GM10266 (cell line): ENCODE data around the gene AGPAT3.

Source experiments
- DNase-seq: peaks from one replicate; pipeline ENCODE4 v3.0.0; 2012; ENCODE audit errors: extremely low spot score
- CTCF ChIP-seq: IDR thresholded peaks from 2 replicates; pipeline ENCODE4 v1.5.1; 2012; ENCODE audit warnings: mild to moderate bottlenecking, low read depth; ENCODE audit not compliant: control insufficient read depth, insufficient read depth; ENCODE audit errors: missing control alignments

AGPAT3 gene

GRCh38 chr21:43903451-43904091, 38.5 kb downstream of the AGPAT3 start:
- TF ChIP-seq CTCF, result no peak
- DNase-seq, result no peak

DNA sequence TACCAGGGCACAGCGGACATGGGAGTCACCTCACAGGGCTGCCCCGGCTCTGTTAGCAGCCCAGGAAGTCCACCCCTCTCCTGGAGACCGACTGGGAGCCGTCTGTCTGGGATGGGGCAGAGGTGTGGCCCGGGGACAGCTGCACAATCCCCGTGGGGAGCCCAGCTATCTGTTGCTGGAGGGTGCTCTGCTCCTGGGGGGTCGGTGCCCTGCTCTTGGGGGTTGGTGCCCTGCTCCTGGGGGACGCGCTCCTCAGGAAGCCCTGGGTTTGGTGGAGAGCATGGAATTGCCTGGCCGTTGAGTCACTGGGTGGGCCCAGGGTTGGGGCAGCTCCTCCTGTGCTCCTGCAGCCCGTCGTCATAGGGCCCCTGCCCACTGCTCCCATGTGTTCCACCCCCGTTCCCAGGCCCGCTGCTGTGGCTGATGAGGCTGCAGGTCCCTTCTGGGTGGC, 39.3 kb downstream of the AGPAT3 start:
- DNase-seq, result no peak
- TF ChIP-seq CTCF, result no peak

DNA sequence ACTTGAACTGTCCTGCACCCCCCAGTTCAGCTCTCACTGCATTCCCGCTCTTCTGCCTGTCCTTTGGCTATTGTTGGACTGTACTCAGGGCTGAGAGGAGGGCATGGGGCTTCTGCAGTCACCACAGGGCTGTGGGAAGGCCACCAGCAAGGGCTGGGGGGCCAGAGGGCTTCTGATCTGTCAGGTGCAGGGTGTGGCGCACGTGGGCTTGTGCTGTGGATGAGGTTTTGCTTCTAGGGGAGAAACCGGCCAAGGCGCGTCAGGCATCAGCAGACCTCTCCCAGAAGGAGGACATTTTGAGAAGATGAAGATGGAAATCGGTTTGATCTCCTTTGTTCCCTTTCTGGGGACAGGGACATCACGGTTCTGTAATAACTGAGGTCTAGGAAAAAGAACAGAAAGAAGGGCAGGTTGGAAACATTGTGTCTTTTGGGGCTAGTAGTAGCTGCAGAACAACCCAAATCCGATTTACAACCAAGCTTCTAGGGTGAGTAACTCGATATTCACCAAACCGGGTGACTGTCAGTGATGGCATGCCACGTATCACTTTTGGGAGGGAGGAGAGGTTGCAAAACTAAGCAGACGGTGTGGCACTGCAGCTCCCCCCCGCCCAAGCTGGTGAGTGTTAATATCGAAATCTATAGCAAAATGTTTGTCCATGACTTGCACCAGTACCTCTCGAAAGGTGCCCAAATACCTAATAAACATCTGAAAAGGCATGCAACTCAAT, 40.9 kb downstream of the AGPAT3 start:
- no peak for TF ChIP-seq CTCF

GRCh38 chr21:43906585-43907370, 41.8 kb downstream of the AGPAT3 start:
- DNase-seq, result no peak
- TF ChIP-seq CTCF, result no peak

More for the DNA sequence above, 40.9 kb downstream of the AGPAT3 start:
- no peak for DNase-seq

DNA sequence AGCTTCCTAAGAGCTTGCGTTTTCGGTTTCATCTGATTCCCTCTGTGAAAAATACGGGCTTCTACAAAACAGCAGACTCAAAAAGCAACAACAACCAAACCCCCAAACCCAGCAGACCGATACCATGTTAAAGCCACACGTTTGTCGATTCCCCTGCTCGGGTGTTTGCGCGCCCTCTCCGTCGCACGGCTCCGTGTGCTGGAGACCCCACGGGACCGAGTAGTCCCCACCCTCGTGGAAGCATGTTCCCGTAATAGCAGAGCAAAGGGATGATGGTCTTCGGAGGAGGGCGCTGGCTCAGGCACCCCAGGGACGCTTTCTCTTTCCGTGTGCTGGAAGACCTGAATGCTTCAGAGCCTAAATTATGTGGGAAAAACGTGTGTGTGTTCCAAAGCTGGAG, 42.7 kb downstream of the AGPAT3 start:
- DNase-seq, result no peak
- TF ChIP-seq CTCF, result no peak

DNA sequence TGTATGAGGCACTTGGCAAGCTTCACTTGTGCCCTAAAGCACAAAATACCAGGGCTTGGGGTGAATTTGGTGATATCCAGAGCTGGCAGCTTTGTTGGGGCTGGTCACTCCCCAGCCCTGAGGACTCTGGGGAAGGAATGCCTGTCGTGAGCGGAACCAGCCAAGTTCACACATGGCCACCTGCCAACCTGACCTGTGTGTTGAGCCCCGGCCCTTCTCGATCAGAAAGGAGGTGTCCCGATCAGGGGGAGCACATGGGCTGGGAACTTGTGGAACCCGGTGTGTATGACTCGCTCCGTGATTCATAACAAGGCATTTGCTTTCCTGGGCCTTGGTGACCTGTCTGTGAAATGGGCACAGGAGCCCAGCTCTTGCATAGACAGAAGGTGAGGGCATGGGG, 43.1 kb downstream of the AGPAT3 start:
- TF ChIP-seq CTCF, result no peak
- no peak for DNase-seq

DNA sequence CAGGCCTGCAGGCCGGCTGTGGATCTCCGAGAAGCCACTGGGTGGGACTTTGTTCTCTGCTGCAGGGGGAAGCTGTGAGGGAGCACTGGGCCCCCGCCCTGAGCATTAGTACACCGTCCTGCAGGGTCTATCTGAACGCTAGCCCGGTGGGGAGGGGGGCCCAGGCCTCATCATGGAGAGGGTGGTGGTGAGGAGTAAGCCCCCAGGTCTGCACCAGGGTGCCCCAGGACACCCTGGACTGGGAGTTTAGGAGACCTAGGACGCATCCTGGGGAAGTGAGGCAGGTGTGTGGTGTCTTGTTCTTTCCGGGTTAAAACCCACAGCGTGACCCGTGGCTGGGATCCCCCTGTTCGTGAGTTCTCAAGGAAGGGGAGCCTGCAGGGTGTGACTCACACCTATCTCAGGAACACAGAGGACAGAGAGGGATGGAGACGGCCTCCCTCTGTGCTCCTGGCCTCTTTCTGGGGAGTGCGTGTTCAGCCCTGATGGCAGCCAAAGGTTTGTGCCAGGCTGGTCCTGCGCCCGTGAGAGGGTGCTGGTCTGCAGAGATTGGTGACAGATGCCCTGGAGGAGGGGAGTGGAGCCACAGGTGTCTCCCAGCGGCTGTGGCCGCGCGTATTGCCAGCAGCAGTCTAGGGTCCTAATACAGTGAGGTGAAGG, 44.8 kb downstream of the AGPAT3 start:
- TF ChIP-seq CTCF, result no peak
- no peak for DNase-seq
